AG09309 (cell line): ENCODE data around the gene HSD17B12.
A peak's percentile ranks its signal among the peaks of the same experiment; 100 is the strongest.

Experiments
- DNase-seq: peaks from one replicate; pipeline ENCODE4 v3.0.0-alpha.2; 2010; ENCODE audit warnings: low read depth
- H3K4me3 ChIP-seq: 2 replicates; pipeline ENCODE4 v1.5.1; 2011; ENCODE audit warnings: mild to moderate bottlenecking, low read depth, low read length, moderate library complexity; ENCODE audit not compliant: control insufficient read depth
- TF ChIP-seq, protein P1 (sequence below): IDR thresholded peaks from 2 replicates; pipeline ENCODE4 v1.5.1; 2011; ENCODE audit warnings: mild to moderate bottlenecking, low read depth, low read length, inconsistent platforms; ENCODE audit not compliant: insufficient read depth, control insufficient read depth; ENCODE audit errors: missing control alignments

HSD17B12 gene

GRCh38 chr11:43803766-43804165, 123.2 kb downstream of the HSD17B12 start:
- H3K4me3 ChIP-seq = no peak overlapping the region
- TF ChIP-seq, protein P1, sequence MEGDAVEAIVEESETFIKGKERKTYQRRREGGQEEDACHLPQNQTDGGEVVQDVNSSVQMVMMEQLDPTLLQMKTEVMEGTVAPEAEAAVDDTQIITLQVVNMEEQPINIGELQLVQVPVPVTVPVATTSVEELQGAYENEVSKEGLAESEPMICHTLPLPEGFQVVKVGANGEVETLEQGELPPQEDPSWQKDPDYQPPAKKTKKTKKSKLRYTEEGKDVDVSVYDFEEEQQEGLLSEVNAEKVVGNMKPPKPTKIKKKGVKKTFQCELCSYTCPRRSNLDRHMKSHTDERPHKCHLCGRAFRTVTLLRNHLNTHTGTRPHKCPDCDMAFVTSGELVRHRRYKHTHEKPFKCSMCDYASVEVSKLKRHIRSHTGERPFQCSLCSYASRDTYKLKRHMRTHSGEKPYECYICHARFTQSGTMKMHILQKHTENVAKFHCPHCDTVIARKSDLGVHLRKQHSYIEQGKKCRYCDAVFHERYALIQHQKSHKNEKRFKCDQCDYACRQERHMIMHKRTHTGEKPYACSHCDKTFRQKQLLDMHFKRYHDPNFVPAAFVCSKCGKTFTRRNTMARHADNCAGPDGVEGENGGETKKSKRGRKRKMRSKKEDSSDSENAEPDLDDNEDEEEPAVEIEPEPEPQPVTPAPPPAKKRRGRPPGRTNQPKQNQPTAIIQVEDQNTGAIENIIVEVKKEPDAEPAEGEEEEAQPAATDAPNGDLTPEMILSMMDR = no peak
- DNase-seq = no peak

DNA sequence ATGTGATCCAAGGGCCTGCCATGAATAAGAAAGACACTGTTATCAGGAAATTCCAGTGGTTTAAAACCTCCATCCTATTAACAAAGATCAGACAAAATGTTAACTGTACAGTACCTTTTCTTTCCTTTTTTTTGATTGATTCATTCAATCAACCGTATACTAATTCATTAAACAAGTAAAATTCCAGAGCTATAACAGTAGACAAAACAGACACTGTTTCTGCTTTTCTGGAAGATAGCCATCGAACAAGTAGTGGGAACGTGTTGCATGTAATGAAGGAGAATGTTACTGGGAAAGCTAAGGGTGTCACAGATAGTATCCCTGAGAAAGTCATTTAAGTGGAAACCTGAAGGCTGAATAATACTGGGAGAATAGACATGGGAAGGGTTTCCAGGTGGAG, 126.4 kb downstream of the HSD17B12 start:
- no peak overlapping the region for H3K4me3 ChIP-seq
- no peak for DNase-seq
- TF ChIP-seq, protein P1 = no peak

DNA sequence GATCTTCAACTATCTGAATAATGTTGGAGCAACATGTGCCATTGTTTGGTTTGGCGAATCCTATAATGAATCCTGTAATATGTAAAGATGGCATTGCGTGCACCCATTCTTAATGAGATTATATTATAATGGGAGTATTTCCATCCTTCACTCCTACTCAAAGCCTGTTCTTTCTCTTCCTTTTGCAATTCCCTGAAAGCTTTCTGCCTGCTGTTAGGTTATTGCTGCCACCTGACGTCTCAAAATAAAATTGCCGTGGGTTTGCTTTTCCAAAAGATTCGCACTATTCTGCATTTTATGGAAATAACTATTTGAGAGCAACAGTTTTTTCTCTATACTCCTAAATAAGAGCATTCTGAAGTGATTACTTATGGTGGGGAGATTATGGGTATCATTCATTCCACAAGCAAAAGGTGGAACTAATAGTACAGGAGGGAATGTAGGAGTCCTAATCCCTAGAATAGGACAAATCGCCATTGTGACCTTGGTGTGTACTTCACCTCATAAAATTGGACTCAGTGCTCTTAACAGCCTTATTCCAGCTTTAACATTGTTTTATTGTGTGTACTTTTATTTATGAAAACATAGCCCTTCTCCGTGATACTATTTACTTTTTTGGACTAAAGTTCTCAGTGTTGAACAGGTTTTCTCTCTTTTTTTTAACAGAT, 130.5 kb downstream of the HSD17B12 start:
- H3K4me3 ChIP-seq = no peak overlapping the region
- no peak for DNase-seq
- TF ChIP-seq, protein P1 = peak; percentile 68

GRCh38 chr11:43812471-43812870, 131.9 kb downstream of the HSD17B12 start:
- no peak overlapping the region for H3K4me3 ChIP-seq
- no peak for DNase-seq
- TF ChIP-seq, protein P1 = no peak

DNA sequence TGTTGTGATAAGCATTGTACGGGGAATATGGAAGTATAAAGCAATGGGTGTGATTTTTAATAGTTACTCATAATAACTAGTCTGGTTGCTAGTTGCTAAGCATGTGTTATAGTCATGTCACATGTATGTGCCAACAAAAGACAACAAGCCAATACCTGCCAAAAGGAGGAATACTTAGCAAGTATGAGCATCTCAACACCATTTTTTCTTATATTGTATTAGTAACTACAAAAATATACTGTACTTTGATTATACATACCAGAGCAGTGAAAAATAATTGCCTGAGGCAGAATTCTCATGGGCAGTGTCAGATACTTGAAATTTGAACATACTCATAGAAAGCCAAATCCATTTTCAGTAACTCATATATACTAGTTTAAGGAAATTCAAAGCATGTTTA, 137.7 kb downstream of the HSD17B12 start:
- H3K4me3 ChIP-seq = no peak overlapping the region
- TF ChIP-seq, protein P1 = no peak
- DNase-seq = no peak

- no peak for DNase-seq
- TF ChIP-seq, protein P1 = no peak
- no peak overlapping the region for H3K4me3 ChIP-seq
Observed at GRCh38 chr11:43819926-43820325, 139.4 kb downstream of the HSD17B12 start.
